HCT116 (cell line): ENCODE results near the gene AKAP11. TPM values are rescaled to one million over a fixed set of nuclear protein-coding genes. Genes with fewer than 3 reads are reported as not detected.
"Not testable (repeated sequence)": the region's sequence is repeated elsewhere in the genome, so short reads cannot be mapped to it uniquely, and the experiment has no call there.

Experiments used
- ATAC-seq: fragments of 200-7000 bp; cut with Tn5 transposase; 2 replicates; pipeline ENCODE4 v1.9.1; 2020; ENCODE audit warnings: mild to moderate bottlenecking, moderate library complexity
- BruUV-seq: library from RNA; stranded (reverse); fragments of 400-500 nt; replicated peaks from 2 replicates; lab custom pipeline; 2021; lab: Mats Ljungman, UMichigan
- CTCF ChIA-PET: fragments of 300-600 bp; sonication (Branson Sonifier 250); formaldehyde crosslinking; loops from one replicate; lab custom pipeline; 2021; ENCODE audit warnings: antibody characterized with exemption; lab: Charles Lee
- POLR2A ChIA-PET: fragments of 300-600, 350-600 bp; sonication (Branson Sonifier 250); formaldehyde crosslinking; loops from one replicate; lab custom pipeline; 2021; ENCODE audit warnings: antibody characterized with exemption; lab: Charles Lee
- RAD21 ChIA-PET, 2 experiments: fragments of 300-600 bp; sonication (Branson Sonifier 250); formaldehyde crosslinking; loops; one replicate each; lab custom pipeline; 2023; ENCODE audit warnings: low total read pairs in 2 of 2; ENCODE audit not compliant: uncharacterized antibody in 2 of 2, unreplicated experiment in 2 of 2, low non-redundant PET in 1 of 2; lab: Charles Lee
- DNase-seq: peaks from one replicate; pipeline ENCODE4 v3.0.0-alpha.2; 2010; ENCODE audit warnings: low read depth, low spot score
- H2AFZ ChIP-seq: fragments of 200-600 bp; shearing (Covaris generic), sonication (generic); 2 replicates; pipeline ENCODE4 v1.6.1; 2017; ENCODE audit warnings: low read depth, mixed run types, mixed read lengths, antibody characterized with exemption, low read length; ENCODE audit not compliant: poor library complexity, severe bottlenecking
- H3K27ac ChIP-seq: 2 replicates; pipeline ENCODE4 v1.5.1; 2012; ENCODE audit warnings: low read depth, low read length
- H3K27me3 ChIP-seq: fragments of 200-600 bp; sonication (generic); 2 replicates; pipeline ENCODE4 v1.6.1; 2016; ENCODE audit warnings: mixed run types, low read length, mixed read lengths; ENCODE audit not compliant: insufficient read depth
- H3K36me3 ChIP-seq, 2 experiments: fragments of 200-500 bp in 1 of 2; fragments of 200-600 bp in 1 of 2; sonication (Bioruptor generic) in 1 of 2; sonication (generic) in 1 of 2; 2 replicates each; pipeline versions ENCODE4 v1.5.1 to v1.6.1; 2014 to 2016; ENCODE audit warnings: low read length in 2 of 2, inconsistent platforms in 1 of 2, mixed read lengths in 1 of 2, mixed run types in 1 of 2; ENCODE audit not compliant: insufficient read depth in 2 of 2, control insufficient read depth in 1 of 2
- H3K4me1 ChIP-seq, 2 experiments: fragments of 200-600 bp in 1 of 2; sonication (generic) in 1 of 2; 2 replicates each; pipeline versions ENCODE4 v1.5.1 to v1.6.1; 2012 to 2017; ENCODE audit warnings: low read length in 2 of 2, inconsistent platforms in 1 of 2, mild to moderate bottlenecking in 1 of 2, mixed read lengths in 1 of 2, mixed run types in 1 of 2, moderate library complexity in 1 of 2; ENCODE audit not compliant: insufficient read depth in 2 of 2, control insufficient read depth in 1 of 2
- H3K4me2 ChIP-seq: fragments of 200-600 bp; sonication (generic); 2 replicates; pipeline ENCODE4 v1.6.1; 2017; ENCODE audit warnings: mixed run types, low read length, mixed read lengths
- H3K4me3 ChIP-seq, 2 experiments: fragments of 200-600 bp in 1 of 2; sonication (generic) in 1 of 2; replicated peaks in 1 of 2; 2 replicates each; pipeline ENCODE4 v1.5.1; 2011 to 2016; ENCODE audit warnings: low read length in 2 of 2, control low read depth in 1 of 2, low read depth in 1 of 2, mild to moderate bottlenecking in 1 of 2, mixed read lengths in 1 of 2, mixed run types in 1 of 2
- H3K79me2 ChIP-seq: fragments of 200-600 bp; sonication (generic); 2 replicates; pipeline ENCODE4 v1.6.1; 2017; ENCODE audit warnings: mild to moderate bottlenecking, mixed run types, low read length, moderate library complexity, mixed read lengths; ENCODE audit not compliant: insufficient read depth
- H3K9ac ChIP-seq: fragments of 200-600 bp; sonication (generic); 2 replicates; pipeline ENCODE4 v1.6.1; 2016; ENCODE audit warnings: low read length, mixed read lengths
- H3K9me2 ChIP-seq: fragments of 200-600 bp; sonication (generic), shearing (Covaris generic); 2 replicates; pipeline ENCODE4 v1.6.1; 2017; ENCODE audit warnings: mixed run types, mild to moderate bottlenecking, moderate library complexity; ENCODE audit not compliant: insufficient read depth
- H3K9me3 ChIP-seq, 2 experiments: fragments of 200-500 bp in 1 of 2; fragments of 200-600 bp in 1 of 2; sonication (Bioruptor generic) in 1 of 2; sonication (generic) in 1 of 2; 2 replicates each; pipeline ENCODE4 v1.6.1; 2014 to 2017; ENCODE audit warnings: low read length in 2 of 2, mixed read lengths in 2 of 2, inconsistent platforms in 1 of 2, low read depth in 1 of 2, mild to moderate bottlenecking in 1 of 2, mixed run types in 1 of 2, moderate library complexity in 1 of 2; ENCODE audit not compliant: control insufficient read depth in 1 of 2, insufficient read depth in 1 of 2
- H4K20me1 ChIP-seq: fragments of 200-600 bp; sonication (generic), shearing (Covaris generic); 2 replicates; pipeline ENCODE4 v1.6.1; 2017; ENCODE audit warnings: mixed run types, mild to moderate bottlenecking, moderate library complexity; ENCODE audit not compliant: insufficient read depth
- ELF1 ChIP-seq: IDR thresholded peaks from 2 replicates; pipeline ENCODE4 v1.6.1; 2012; ENCODE audit warnings: low read depth, borderline replicate concordance
- EZH2 ChIP-seq: fragments of 200-600 bp; sonication (generic); IDR thresholded peaks from 2 replicates; pipeline ENCODE4 v1.6.1; 2017; ENCODE audit warnings: antibody characterized with exemption, mixed run types
- EZH2phosphoT487 ChIP-seq: fragments of 200-600 bp; IDR thresholded peaks from 2 replicates; pipeline ENCODE4 v1.6.1; 2018; ENCODE audit warnings: antibody characterized with exemption, borderline replicate concordance
- POLR2A ChIP-seq: IDR thresholded peaks from 2 replicates; pipeline ENCODE4 v1.7.0; 2011; ENCODE audit warnings: borderline replicate concordance; ENCODE audit not compliant: insufficient read depth, insufficient read length; ENCODE audit errors: extremely low read depth
- POLR2AphosphoS5 ChIP-seq: IDR thresholded peaks from 2 replicates; pipeline ENCODE4 v1.6.1; 2011; ENCODE audit warnings: mild to moderate bottlenecking, low read depth, low read length, moderate library complexity
- SIN3A ChIP-seq: IDR thresholded peaks from 2 replicates; pipeline ENCODE4 v1.6.1; 2012; ENCODE audit warnings: low read depth
- SP1 ChIP-seq: IDR thresholded peaks from 2 replicates; pipeline ENCODE4 v1.6.1; 2012; ENCODE audit warnings: low read depth
- TCF7L2 ChIP-seq: IDR thresholded peaks from 2 replicates; pipeline ENCODE4 v1.7.0; 2011; ENCODE audit warnings: borderline replicate concordance, inconsistent platforms; ENCODE audit not compliant: insufficient read depth, insufficient read length; ENCODE audit errors: extremely low read depth
- ZFX ChIP-seq: fragments of 450-650 bp; IDR thresholded peaks from 2 replicates; pipeline ENCODE4 v1.6.1; 2017
- intact Hi-C: fragments of 100-400 bp; cut with micrococcal nuclease; formaldehyde crosslinking; loops from 2 replicates; pipeline ENCODE4 v1.10.0; 2022
- total RNA-seq: library from RNA; stranded (reverse); gene quantifications from one replicate; pipeline ENCODE4 v1.2.1, GENCODE V29; 2021; ENCODE audit not compliant: unreplicated experiment
- TF ChIP-seq, protein P1 (sequence below): IDR thresholded peaks from 2 replicates; pipeline ENCODE4 v1.6.1; 2011; ENCODE audit warnings: mild to moderate bottlenecking, low read length, moderate library complexity; ENCODE audit not compliant: insufficient replicate concordance; ENCODE audit errors: extremely low read depth
- TF ChIP-seq, protein P2 (sequence below), 3 experiments: fragments of 200-600 bp in 1 of 3; sonication (generic) in 1 of 3; IDR thresholded peaks in 2 of 3; conservative IDR thresholded peaks in 1 of 3; 2 replicates each; pipeline ENCODE4 v1.5.1; 2012 to 2017; ENCODE audit warnings: low read depth in 2 of 3, low read length in 2 of 3, antibody characterized with exemption in 1 of 3, borderline replicate concordance in 1 of 3, control low read depth in 1 of 3, mild to moderate bottlenecking in 1 of 3, mixed read lengths in 1 of 3, mixed run types in 1 of 3, moderate library complexity in 1 of 3; ENCODE audit not compliant: insufficient read depth in 1 of 3

AKAP11 gene
- total RNA-seq, 1 experiment from 2014 or later: 21.7 TPM

- no peak for DNase-seq
- Histone ChIP-seq H2AFZ (no peak overlapping the region), H4K20me1 (no peaks in the 10 kb centered on the region), H3K36me3 (no peaks in the 10 kb centered on the region), H3K79me2 (no peaks in the 10 kb centered on the region), H3K27ac (no peak overlapping the region), H3K4me3 (no peak overlapping the region), H3K9me3 (no peaks in the 10 kb centered on the region), H3K9me2 (no peaks in the 10 kb centered on the region), H3K27me3 (no peaks in the 10 kb centered on the region), H3K4me2 (no peak overlapping the region), H3K9ac (no peak overlapping the region), H3K4me1 (no peaks in the 10 kb centered on the region)
- no TSS peak for BruUV-seq
- ChIA-PET RAD21 (no interaction called here), CTCF (no interaction called here), POLR2A (no interaction called here)
- TF ChIP-seq EZH2: no peak
- no peak for TF ChIP-seq EZH2phosphoT487
- no peak for TF ChIP-seq SIN3A
- TF ChIP-seq, protein P1, sequence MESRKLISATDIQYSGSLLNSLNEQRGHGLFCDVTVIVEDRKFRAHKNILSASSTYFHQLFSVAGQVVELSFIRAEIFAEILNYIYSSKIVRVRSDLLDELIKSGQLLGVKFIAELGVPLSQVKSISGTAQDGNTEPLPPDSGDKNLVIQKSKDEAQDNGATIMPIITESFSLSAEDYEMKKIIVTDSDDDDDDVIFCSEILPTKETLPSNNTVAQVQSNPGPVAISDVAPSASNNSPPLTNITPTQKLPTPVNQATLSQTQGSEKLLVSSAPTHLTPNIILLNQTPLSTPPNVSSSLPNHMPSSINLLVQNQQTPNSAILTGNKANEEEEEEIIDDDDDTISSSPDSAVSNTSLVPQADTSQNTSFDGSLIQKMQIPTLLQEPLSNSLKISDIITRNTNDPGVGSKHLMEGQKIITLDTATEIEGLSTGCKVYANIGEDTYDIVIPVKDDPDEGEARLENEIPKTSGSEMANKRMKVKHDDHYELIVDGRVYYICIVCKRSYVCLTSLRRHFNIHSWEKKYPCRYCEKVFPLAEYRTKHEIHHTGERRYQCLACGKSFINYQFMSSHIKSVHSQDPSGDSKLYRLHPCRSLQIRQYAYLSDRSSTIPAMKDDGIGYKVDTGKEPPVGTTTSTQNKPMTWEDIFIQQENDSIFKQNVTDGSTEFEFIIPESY: no peak
- TF ChIP-seq TCF7L2: no peak
- TF ChIP-seq, protein P2, sequence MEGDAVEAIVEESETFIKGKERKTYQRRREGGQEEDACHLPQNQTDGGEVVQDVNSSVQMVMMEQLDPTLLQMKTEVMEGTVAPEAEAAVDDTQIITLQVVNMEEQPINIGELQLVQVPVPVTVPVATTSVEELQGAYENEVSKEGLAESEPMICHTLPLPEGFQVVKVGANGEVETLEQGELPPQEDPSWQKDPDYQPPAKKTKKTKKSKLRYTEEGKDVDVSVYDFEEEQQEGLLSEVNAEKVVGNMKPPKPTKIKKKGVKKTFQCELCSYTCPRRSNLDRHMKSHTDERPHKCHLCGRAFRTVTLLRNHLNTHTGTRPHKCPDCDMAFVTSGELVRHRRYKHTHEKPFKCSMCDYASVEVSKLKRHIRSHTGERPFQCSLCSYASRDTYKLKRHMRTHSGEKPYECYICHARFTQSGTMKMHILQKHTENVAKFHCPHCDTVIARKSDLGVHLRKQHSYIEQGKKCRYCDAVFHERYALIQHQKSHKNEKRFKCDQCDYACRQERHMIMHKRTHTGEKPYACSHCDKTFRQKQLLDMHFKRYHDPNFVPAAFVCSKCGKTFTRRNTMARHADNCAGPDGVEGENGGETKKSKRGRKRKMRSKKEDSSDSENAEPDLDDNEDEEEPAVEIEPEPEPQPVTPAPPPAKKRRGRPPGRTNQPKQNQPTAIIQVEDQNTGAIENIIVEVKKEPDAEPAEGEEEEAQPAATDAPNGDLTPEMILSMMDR (IDR thresholded peaks at IDR 0.05 in 2 of 3, conservative IDR thresholded peaks at IDR 0.05 in 1 of 3; ENCODE audit: borderline replicate concordance in 1 of 3, insufficient read depth in 1 of 3, low read depth in 2 of 3, low read length in 2 of 3): no peak
- TF ChIP-seq POLR2AphosphoS5: no peak
- no peak for TF ChIP-seq ZFX
- TF ChIP-seq ELF1: no peak
- no peak for TF ChIP-seq POLR2A
- TF ChIP-seq SP1: no peak
- ATAC-seq: no peak
- intact Hi-C loops: no loop called here
These were observed 46.9 kb upstream of the AKAP11 start for GRCh38 chr13:42225051-42225450.

GRCh38 chr13:42226759-42227158, 45.2 kb upstream of the AKAP11 start:
- RAD21 ChIA-PET, H3K79me2 ChIP-seq, intact Hi-C loops, H3K9me2 ChIP-seq, ATAC-seq, H3K36me3 ChIP-seq, H3K4me3 ChIP-seq, H3K27ac ChIP-seq, H4K20me1 ChIP-seq, H3K4me1 ChIP-seq, BruUV-seq, DNase-seq, POLR2A ChIA-PET, H3K27me3 ChIP-seq, H3K4me2 ChIP-seq, H3K9me3 ChIP-seq, CTCF ChIA-PET, H2AFZ ChIP-seq, H3K9ac ChIP-seq: not testable (repeated sequence)
